Femur (tissue), 1 donor: ENCODE results near the gene PPP1R26.
A peak's percentile ranks its signal among the peaks of the same experiment; 100 is the strongest.
"Not testable (repeated sequence)": the region's sequence is repeated elsewhere in the genome, so short reads cannot be mapped to it uniquely, and the experiment has no call there.

Source experiments
- DNase-seq: peaks from one replicate; pipeline ENCODE4 v3.0.0-alpha.2; 2017

The PPP1R26 gene

DNA sequence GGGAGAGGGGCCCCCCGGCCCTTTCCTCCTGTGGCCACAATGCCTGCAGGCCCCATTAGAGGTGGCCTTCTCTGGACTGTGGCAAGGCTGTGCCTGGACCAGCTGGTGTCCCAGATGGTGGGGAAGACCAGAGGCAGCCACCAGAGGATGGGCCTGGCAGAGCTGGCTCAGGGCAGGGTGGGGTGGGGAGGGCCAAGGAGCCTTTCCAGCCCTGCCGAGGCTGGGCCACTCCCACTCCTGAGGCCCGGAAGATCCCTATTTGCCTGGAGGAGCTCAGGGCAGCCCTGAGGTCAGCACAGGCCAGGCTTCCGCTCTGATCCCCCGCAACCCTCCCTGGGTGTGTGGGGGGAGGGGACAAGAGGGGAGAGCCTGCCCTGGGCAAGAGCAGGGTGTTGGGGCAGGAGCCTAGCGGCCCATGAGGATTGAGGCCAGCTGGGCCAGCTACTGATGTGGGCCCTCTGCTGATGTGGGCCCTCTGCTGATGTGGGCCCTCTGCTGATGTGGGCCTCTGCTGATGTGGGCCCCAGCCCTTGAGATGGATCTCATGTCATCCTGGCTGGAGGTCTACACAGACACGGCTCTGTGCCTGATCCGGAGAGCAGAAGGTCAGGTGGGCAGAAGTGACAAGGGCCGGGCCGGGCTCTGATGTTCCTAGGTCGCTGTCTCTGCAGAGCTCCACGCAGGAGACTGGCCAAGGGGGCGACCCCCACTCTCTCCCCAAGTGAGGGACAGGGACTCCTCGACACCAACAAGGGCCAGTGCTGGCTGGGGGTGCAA lies 26.9 kb downstream of the PPP1R26 start:
- peak; percentile 14 for DNase-seq

DNA sequence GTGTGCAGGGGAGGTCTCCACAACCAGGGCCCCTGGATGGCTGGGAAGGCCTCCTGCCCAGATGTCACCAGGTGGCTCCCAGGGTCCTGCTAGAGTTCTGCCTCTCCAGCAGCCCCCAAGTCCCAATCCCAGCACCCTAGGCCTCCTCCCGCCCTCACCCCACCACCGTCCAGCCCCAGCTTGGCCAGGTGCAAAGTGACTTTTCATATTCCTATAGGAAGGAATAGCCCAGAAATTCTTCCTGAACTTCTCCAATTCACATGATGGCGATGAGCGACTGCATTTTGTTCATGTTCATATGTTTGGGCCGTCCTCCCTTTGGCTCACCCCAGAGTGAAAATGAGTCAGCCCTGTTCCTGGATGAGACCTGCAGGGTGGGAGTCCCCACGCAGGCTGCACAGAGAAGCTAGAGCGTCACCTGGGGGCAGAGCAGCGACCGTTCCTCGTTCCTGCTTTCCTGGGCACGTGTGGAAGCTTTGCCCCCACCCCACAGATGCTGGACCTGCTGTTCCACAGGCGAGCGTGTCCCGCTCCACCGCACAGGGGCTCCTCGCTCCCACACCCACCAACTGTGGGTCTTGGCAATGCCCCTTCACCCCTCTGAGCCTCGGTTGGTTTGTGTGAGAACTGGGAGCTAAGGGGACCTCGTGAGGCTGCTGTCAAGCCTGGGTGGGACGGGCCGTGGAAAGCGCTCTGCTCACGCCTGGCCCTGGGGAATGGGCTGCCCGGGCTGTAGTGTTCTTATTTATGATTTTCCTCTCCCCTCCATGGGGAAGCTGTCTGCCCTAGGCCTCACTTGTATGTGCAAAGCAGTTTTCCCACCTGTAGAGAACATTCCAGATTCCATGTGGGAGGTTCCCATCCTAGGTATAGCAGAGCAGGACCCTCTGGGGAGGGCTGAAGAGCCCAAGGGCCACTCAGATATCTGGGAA lies 27.8 kb downstream of the PPP1R26 start:
- DNase-seq, result peak; percentile 6

DNA sequence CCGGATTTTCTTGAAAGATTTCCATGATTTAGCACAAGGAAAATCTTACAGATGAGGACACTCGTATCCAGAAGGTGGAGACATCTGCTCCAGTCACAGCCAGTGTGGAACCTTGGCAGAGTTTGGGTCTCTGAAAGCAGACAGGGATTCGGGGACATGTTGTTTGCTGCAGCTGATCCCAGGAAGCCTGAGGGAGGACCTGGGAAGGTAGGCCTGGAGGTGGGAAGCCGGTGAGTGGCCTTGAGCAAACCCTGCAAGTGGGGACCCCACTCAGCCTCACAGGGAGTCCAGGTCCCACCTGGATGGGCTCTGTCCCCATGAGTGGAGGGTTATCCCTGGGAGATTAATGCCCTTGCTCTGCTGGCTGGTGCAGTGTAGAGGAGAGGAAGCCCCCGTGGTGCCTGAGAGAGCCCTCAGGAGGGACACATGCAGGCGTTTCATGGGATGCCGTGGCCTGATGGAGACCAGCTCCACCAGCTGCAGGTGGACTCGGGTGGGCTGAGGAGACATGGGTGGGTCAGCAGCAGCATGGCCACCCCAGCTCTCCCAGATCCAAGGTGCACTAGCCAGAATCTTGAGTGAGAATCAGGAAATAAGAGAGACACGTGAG lies 28.7 kb downstream of the PPP1R26 start:
- DNase-seq, result peak; percentile 13

DNA sequence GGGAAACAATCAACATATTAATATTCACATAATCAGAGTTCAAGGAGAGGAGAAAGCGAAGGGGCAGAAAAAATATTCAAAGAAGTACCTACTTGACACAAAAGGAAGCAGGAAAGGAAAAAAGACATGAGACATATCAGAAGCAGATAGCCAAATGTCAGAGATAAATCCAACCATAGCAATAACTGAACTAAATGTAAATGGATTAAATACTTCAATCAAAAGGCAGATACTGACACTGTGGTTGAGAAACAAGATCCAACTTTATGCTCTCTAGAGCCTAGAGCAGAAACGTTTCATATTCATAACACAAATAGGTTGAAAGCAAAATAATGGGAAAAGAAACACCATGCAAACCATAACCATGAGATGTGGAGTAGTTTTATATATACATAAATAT lies 29.9 kb downstream of the PPP1R26 start:
- DNase-seq, result no peak

DNA sequence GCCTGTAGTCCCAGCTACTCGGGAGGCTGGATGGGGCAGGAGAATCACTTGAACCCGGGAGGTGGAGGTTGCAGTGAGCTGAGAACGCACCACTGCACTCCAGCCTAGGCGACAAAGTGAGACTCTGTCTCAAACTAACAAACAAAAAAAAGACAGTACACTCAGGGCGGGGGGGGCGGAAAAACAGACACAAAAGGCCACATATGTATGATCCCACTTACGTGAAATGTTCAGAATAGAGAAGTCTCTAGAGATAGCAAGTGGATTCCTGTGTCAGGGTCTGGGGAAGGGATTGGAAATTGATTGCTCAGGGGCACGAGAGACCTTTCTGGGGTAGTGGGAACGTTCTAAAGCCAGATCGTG lies 32.6 kb downstream of the PPP1R26 start:
- no peak for DNase-seq

DNA sequence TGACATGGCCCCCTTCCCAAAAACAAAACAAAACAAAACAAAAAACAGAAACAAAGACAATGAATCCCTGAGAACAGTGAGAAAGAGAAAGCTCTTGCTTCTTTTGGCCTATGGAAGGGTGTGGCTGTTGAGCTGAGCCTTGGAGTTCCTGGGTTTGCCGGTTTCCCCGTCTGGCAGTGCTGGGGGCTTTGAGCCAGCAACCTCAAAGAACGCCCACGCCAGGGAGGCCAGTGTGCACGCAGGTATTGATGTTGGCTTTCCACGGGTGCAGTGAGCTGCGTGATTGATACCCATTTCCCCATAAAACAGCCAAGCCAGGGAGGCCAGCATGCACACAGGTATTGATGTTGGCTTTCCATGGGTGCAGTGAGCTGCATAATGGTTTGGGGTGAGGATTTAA lies 33.3 kb downstream of the PPP1R26 start:
- DNase-seq, result no peak

DNA sequence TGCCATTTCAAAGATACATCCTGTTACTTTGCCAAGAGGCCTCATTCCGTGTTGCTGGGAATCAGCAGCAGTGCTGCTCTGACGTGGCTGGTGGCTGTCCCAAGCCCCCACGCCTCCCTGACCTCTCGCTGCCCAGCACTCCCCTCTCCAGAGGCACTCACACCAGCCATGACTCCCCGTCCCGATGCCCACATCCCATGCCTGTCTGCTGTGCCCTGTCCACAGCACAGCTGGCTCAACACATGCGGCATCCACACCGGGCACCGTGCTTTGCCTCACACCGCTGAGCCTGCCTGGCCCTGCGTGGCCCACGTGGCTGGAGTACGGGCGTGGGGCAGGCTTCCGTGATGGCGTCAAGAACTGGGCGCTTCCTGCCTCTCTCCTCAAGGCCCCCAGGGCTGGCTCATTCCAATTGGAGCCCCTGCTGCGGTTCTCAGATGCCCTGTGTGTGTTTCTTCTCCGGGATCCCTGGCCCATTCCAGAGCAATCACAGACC lies 33.8 kb downstream of the PPP1R26 start:
- DNase-seq, result no peak

DNA sequence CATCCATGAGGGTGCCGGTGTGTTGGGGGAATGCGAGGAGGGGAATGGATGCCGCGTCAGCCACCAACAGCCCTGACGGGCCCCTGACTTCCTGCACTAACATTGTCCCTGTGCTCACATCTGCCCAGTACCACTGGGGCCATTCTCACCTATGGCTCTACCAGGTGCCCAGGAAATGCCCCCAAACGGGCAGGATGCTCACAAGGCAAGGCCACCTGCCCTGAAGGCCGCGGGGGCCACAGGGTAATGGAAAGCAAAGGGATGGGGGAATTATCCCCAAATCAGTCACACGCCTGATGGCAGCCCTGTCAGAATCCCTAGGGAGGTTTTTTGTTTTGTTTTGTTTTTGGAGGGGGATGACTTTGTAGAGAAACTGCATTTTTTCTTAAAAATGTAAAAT lies 34.3 kb downstream of the PPP1R26 start:
- DNase-seq, result not testable (repeated sequence)

DNA sequence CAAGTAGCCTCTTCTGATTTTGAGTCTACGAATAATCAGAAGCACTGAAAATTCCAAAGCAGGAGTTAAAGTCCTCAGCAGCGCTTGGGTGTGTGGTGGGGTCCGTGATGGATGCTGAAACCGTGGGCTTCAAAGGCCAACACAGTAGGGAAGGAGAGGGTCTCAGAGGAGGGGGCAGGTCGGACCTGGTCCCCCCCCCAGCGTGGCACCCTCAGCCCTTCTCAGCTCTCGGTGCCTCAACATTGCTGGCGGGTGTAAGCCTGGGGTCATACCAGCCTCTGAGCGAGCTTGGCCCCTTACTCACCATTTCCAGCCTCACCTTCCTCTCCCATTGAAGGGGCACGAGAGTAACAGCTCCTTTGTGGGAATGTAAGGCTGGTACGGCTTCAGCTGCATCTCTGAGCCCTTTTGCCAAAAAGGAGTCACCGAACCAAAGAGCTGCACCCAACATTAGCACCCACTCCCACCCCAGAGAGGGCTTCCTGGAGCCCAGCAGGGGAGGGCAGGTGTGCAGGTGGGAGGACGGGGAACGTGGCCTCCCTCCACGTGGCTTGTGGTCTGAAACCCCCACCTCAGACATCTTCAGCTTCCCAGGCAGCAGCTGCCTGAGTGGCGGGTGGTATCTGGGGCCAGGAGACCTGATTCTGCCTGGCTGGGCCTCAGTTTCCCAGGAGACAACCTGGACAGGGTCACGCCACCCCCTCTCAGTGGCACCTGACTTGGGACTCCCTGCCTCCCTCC lies 34.9 kb downstream of the PPP1R26 start:
- DNase-seq, result no peak

DNA sequence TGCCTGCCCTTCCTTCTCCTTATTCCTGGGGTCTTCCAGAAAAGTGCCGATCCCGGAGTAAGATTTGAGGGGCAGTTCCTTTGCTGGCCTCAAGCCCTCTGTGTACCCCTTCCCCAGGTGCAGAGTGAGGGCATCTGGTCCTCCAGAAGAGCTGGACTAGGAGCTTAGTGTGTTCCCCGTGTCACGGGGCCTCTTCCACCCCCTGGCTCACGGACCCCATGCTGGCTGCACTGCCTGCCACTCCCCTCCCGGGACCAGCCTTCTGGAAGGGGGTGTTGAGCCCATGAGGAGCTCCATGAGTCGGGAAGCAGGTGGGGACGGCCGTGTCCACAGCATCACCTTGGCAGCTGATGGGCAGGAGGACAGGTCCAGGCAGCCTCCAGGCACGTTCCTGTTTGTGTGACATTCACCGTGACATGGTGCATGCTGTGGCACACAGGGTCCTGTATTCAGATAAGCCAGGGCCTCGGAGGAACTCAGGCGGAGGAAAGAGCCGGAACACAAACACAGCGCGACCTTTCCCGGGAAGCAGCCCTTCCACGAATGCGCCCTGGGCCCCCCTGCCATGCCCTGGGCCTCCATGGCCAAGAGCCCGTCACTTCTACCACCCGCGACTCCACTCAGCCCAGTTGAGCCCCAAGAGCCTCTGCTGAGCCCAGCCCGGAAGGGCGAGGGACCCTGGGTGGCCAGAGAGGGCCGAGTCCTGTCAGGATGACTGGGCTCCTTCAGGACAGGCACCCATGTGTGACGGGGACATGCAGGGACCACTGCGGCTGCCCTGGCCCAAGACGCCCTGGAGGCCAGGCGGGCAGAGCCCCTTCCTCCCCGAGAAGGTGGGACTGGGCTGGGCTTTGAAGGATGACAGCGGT lies 35.7 kb downstream of the PPP1R26 start:
- DNase-seq, result no peak

DNA sequence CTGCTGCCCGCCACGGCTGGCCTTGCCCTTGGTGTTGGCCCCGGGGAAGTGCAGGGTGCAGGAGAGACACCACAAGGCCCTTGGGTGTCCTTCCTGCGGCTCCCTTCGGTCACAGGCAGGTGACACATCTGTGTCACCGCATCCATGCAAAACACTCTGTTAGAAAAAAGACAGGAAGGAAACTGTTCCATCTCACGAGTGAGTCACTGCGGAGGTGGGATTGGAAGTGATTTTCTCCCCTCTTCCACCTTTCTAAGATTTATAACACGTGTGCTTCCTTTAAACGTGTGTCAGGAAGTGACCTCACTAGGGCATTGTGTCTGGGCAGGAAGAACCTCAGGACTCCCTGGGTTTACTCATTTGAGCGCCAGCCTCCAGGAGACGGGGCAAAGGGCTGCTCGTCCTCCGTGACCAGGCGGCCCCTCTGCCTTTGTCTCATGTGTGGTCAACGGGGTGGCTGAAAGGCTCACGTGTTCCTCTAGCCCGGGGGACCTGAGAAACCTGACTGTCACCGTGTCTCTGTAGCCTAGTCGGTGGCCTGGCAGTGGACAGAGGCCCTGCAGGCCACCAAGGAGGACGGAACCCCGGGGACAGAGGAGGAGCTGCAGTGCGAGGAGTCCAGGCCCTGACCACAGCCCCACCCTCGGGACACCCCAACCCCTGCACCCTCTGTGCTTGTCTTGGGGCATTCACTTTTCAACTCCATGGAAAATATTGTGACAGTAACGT lies 36.7 kb downstream of the PPP1R26 start:
- no peak for DNase-seq

DNA sequence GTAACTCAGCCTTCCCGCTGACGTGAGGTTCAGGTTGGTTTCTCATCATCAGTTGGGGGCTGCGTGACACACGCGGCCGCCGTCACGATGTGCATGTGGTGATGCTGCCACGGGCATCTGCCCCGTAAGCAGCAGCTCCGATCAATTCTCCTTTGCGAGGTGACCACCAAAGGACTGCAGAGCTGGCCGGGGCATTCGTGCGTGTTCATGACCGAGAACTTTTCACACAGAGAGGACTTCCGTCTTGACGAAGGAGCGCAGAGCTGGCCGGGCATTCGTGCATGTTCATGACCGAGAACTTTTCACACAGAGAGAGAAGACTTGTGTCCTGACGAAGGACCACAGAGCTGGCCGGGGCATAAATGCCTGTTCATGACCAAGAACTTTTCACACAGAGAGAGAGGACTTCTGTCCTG lies 37.8 kb downstream of the PPP1R26 start:
- no peak for DNase-seq

DNA sequence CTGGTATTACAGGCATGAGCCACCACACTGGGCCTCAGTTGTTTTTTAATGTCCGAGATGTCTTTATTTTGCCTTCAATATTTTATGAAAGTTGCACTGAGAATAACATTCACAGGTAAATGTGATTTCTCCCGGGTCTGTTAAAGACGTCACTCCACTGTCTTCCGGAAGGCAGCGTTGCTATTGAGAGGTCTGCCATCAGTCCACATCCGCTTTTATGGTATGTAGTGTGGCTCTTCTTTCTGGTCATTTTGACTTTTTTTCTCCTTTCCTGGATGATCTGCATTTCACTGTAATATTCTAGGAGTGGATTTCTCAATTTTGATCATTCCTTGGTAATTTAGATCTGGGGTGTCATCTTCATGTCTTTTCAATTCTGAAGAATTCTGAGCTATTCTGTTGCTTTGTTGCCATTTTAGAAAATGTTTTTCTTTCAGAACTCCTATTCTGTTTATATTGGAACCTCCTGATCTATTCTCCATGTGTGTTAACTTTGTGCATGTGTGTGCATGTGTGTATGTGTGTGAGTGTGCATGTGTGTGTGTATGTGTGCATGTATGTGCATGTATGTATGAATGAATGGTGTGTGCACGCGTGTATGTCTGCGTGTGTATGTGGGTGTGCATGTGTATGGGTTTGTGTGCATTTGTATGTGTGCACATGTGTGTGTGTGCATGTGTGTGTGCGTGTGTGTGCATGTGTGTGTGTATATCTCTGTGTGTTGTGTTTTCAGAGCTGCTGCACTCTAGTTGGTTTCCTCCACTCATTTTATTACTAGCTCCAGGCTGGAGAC lies 39.8 kb downstream of the PPP1R26 start:
- DNase-seq, result no peak

DNA sequence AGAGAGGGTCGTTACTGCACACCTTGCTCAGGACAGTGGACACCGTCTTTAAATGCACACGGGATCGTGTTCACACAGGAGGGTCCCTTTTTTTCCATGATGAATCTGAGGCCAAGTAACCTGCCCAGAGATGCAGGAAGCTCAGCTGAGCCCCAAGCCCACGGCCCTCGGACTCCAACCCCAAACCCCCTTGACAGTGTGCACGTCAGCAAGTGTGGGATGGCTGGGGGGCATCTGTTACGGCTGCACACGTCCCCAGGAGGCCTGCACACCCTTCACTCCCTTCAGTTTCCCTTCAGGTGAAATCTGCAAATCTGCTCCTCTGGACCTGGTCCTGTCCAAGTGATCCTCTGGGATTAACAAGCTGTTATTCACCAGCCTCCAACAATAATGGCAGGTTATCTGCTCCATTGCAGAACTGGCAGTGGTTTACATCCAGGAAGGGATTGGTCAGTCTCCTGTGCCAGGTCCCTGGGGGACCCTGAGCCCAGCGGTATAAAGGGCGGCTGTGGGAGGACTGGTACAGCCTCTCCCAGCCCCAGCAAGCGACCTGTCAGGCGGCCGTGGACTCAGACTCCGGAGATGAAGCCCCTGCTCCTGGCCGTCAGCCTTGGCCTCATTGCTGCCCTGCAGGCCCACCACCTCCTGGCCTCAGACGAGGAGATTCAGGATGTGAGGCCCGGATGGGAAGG lies 41.5 kb downstream of the PPP1R26 start, which contains the start of gene LCN1:
Gene LCN1, plus strand, starts transcription at position 525 of the 692 bp plus-strand sequence. Its CDS starts 58 bp downstream, at position 583.
- DNase-seq, result peak; percentile 11

DNA sequence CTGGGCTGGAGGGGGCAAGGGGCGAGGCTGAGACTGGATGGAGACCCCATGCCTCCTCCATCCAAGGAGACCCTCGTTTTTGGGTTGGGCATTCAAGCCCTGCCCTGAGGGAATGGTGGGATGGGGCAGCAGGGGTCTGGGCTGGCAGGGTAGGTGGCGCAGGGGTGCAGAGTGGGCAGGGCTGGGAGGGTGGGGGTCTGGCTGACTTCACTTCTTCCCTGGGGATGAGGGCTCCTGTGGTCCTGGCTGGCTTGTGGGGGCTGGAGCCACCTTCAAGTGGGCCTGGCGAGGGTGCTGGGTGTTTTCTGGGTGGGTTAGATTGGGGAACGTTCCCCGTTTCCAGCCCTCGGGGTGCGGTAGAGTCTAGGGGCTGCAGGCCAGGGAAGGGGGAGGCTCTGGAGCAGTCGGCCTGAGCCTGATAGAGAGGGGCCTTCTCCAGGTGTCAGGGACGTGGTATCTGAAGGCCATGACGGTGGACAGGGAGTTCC lies 42.1 kb downstream of the PPP1R26 start:
- DNase-seq, result peak; percentile 10

DNA sequence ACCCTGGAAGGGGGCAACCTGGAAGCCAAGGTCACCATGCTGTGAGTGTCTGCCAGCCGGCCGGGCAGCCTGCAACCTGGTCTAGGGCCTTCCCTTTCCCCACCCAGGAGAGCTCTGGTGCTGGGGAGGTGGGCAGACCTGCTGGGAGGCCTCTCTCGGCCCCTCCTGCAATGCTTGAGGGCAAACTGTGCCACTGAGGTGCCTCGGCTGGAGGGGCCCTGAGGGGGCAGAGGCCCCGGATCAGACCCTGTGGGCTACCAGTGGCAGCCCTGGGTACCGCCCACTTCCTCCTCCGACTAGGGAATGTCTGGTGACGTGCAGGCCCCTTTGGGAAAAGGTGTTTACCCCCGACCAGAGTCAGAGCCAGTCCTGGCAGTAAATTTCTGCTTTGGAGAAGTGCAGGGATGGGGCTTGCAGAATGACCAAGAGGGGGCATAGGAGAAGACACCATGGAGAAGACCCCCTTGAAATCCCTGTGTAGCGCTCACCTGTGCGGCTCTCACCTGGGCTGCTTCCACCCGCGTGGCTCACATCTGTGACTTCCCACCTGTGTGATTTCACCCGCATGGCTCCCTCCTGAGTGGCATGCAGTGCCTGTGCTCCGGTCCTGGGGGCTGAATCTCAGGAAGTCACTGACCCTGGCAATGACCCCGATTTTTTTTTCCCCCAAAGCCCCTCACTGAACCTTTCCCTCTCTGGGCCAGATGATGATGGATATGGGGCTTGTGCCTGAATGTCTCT lies 42.7 kb downstream of the PPP1R26 start:
- DNase-seq, result no peak

DNA sequence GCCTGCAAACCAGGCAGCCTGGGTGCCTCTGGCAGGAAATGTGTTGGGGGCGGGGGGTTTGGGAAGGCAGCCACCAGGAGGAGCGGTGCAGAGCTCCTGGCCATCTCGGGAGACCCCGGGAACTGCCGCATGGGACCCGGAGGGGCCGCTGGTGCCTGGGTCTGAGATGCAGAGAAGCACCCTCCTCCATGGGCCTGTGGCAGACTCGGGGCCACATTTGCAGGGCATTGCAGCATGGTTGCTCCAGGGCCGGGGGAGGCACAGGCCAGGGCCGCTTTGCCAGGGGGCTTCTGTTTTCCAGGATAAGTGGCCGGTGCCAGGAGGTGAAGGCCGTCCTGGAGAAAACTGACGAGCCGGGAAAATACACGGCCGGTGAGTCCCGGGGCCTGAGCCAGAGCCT lies 43.3 kb downstream of the PPP1R26 start:
- DNase-seq, result peak; percentile 10

DNA sequence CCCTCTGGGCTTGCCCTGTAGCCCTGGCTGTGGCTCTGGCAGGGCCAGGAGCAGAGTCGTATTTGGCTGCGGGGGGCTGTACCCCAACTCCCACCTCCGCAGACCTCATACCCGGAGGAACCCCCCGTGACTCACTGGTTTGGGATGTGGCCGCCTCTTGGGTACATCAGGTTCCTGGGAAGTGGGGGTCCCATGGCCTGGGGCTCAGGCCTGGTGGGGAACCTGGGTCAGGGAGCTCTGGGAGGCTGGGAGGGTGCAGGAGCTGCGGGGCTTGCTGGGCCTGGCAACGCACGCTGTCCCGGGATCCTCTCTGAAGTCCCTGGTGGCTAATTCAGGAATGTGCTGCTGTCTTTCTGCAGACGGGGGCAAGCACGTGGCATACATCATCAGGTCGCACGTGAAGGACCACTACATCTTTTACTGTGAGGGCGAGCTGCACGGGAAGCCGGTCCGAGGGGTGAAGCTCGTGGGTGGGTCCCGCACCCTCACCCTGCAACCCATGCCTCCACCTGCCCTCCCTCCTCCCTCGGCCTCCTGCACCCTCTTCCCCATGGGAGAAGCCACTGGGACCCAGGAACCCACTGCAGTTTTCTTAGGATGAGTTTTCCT lies 44.0 kb downstream of the PPP1R26 start:
- DNase-seq, result no peak
